MCF 10A (cell line): ENCODE data around the gene AMZ1. TPM values are rescaled to one million over a fixed set of nuclear protein-coding genes. Genes with fewer than 3 reads are reported as not detected.

Experiments
- BruUV-seq: library from RNA; stranded (reverse); fragments of 400-500 nt; replicated peaks from 2 replicates; lab custom pipeline; 2021; lab: Mats Ljungman, UMichigan
- CTCF ChIA-PET: fragments of 300-600 bp; sonication (Branson Sonifier 250); formaldehyde crosslinking; extraction: SDS; loops from one replicate; lab custom pipeline; 2021; ENCODE audit warnings: antibody characterized with exemption, inconsistent platforms; lab: Yijun Ruan, JAX
- POLR2A ChIA-PET: fragments of 300-600, 350-650 bp; sonication (Branson Sonifier 250); formaldehyde crosslinking; extraction: SDS; loops from one replicate; lab custom pipeline; 2020; ENCODE audit warnings: antibody characterized with exemption, inconsistent platforms; lab: Yijun Ruan, JAX
- DNase-seq: peaks from one replicate; pipeline ENCODE4 v3.0.0-alpha.2; 2018; ENCODE audit not compliant: unreplicated experiment
- H3K27ac Mint-ChIP-seq: one replicate; pipeline ENCODE4 v1.8.0; 2022; ENCODE audit warnings: mild to moderate bottlenecking, low read depth, mixed read lengths; ENCODE audit not compliant: unreplicated experiment
- H3K27me3 Mint-ChIP-seq: one replicate; pipeline ENCODE4 v1.8.0; 2022; ENCODE audit warnings: mixed read lengths; ENCODE audit not compliant: insufficient read depth, unreplicated experiment
- H3K36me3 Mint-ChIP-seq: one replicate; pipeline ENCODE4 v1.8.0; 2022; ENCODE audit warnings: mild to moderate bottlenecking, moderate library complexity, mixed read lengths; ENCODE audit not compliant: insufficient read depth, unreplicated experiment
- H3K4me1 Mint-ChIP-seq: one replicate; pipeline ENCODE4 v1.8.0; 2022; ENCODE audit warnings: mixed read lengths; ENCODE audit not compliant: insufficient read depth, unreplicated experiment
- H3K4me3 Mint-ChIP-seq: one replicate; pipeline ENCODE4 v1.8.0; 2022; ENCODE audit warnings: mild to moderate bottlenecking, moderate library complexity, mixed read lengths; ENCODE audit not compliant: unreplicated experiment
- H3K9me3 Mint-ChIP-seq: one replicate; pipeline ENCODE4 v1.8.0; 2022; ENCODE audit warnings: mixed read lengths; ENCODE audit not compliant: unreplicated experiment
- intact Hi-C: fragments of 100-400 bp; cut with micrococcal nuclease; formaldehyde crosslinking; loops from 2 replicates; pipeline ENCODE4 v1.14.1; 2022
- total RNA-seq: library from RNA; stranded (reverse); gene quantifications from 2 replicates; pipeline ENCODE4 v1.2.3, GENCODE V29; 2022
- TF ChIP-seq, protein P1 (sequence below): fragments of 200-600 bp; IDR thresholded peaks from one replicate; pipeline ENCODE4 v1.8.0; 2022; ENCODE audit warnings: antibody characterized with exemption, mild to moderate bottlenecking; ENCODE audit not compliant: unreplicated experiment

AMZ1 gene
- total RNA-seq, 1 experiment from 2014 or later = not detected

DNA sequence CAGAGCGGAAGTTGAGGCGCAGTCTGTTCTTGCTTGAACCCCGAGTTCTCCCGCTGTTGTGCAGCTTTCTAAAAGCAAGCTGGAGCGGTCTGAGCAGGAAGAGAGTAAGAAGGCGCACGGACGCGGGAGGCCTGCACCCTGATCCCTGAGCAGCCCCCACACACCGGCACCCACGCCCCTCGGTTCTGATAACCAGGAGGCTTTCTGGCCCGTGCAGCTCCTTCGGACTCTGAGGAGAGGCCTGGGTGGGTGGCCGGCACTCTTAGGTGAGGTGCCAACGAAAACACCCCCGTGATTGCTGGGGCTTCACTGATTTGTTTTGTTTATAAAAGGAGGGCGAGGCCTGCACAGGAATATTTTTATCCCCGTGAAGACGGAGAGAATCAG lies 28.9 kb downstream of the AMZ1 start:
- TF ChIP-seq, protein P1, sequence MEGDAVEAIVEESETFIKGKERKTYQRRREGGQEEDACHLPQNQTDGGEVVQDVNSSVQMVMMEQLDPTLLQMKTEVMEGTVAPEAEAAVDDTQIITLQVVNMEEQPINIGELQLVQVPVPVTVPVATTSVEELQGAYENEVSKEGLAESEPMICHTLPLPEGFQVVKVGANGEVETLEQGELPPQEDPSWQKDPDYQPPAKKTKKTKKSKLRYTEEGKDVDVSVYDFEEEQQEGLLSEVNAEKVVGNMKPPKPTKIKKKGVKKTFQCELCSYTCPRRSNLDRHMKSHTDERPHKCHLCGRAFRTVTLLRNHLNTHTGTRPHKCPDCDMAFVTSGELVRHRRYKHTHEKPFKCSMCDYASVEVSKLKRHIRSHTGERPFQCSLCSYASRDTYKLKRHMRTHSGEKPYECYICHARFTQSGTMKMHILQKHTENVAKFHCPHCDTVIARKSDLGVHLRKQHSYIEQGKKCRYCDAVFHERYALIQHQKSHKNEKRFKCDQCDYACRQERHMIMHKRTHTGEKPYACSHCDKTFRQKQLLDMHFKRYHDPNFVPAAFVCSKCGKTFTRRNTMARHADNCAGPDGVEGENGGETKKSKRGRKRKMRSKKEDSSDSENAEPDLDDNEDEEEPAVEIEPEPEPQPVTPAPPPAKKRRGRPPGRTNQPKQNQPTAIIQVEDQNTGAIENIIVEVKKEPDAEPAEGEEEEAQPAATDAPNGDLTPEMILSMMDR = no peak
- Mint-ChIP-seq H3K27me3 (no peaks in the 10 kb centered on the region), H3K27ac (no peak overlapping the region), H3K4me3 (no peak overlapping the region), H3K4me1 (peaks cover 6% of the 10 kb centered on the region), H3K36me3 (peaks cover 23% of the 10 kb centered on the region), H3K9me3 (no peaks in the 10 kb centered on the region)
- intact Hi-C loops = no loop called here
- POLR2A ChIA-PET = no interaction called here
- BruUV-seq = no TSS peak
- CTCF ChIA-PET = interaction anchor here (1.0 kb wide), 1 partner anchor 27 kb away, joined by 3 read pairs; no protein-coding TSS in a partner anchor
- no peak for DNase-seq

DNA sequence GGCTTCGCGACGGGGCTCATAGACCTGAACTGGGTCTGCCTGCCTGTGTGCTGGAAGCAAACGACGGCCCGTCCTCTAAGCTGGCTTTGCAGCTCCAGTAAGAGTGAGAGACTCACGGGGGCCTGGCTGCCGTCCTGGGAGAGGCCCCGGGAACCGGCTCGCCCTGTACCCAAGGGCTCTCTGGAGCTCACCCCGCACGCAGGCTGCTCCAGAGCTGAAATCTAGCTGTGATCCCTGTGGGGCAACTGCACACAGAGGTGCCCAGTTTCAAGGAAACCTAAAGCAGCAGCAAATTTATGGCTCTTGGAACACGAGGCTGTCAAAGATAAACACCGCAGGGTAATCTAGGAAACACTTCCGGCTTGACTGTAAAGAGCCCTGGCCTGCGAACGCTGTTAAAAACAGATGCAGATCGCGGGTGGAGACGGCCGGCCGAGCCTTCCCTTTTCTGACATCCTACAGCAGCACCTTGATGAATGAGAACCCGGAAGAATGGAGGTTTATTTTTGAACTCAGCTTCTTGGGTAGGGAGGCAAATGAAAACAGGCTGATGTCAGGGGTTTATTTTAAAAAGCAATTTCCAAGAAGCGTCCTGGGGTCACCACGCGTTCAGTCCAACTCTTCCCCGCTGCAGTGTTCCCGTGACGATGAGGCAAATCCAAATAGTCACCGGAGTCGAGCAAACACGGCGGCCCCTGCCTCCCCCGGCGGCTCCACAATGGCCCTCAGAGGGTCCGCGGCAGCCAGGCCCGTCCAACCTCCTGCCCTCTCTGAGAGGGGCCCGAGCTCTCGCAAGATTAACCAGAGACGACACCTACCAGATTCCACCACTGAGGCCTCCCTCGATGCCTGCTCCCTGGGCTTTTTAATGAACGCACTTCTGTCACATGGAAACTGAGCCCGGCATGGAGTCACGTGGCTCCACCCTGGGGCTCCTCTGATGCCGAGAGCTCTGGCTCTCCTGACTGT lies 29.6 kb downstream of the AMZ1 start:
- no TSS peak for BruUV-seq
- H3K27ac Mint-ChIP-seq = no peak overlapping the region
- no peaks in the 10 kb centered on the region for H3K9me3 Mint-ChIP-seq
- peaks cover 28% of the 10 kb centered on the region for H3K36me3 Mint-ChIP-seq
- CTCF ChIA-PET = interaction anchor here (0.5 to 1.0 kb wide), 2 partner anchors 27 to 60 kb away, joined by 3 read pairs; no protein-coding TSS in a partner anchor
- peaks cover 6% of the 10 kb centered on the region for H3K4me1 Mint-ChIP-seq
- TF ChIP-seq, protein P1 = no peak
- intact Hi-C loops = no loop called here
- POLR2A ChIA-PET = no interaction called here
- no peak for DNase-seq
- H3K27me3 Mint-ChIP-seq = no peaks in the 10 kb centered on the region
- no peak overlapping the region for H3K4me3 Mint-ChIP-seq

DNA sequence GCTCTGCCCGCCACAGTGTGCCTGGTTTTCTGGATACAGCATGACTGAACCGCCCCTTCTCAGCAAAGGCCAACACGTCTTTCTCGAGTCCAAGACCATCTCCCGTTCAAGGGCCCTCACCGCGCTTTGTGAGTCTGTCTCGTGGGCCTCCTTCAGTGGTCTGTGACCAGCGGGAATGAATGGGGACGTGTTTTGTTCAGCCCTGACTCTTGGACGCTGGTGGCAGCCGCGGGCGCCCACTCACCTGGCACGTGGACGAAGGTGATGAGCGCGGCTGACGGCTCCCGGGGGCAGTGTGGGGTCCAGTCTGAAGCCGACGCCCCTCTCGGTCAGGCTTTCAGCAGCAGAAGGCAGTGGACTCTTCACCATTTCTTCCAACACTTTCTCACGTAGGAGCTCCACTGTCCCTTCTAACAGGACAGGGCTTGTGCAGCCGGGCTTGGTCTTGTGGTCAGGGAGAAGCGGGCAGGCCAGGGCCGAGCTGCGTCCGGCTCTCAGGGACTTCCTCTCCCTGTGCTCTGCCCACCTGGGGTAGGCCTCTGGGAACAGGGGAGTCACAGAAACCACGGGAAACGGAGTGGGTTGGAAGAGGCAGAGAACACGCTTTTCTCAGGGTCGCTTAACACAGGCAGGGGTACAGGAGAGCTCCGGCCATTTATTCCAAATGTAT lies 30.4 kb downstream of the AMZ1 start:
- H3K27ac Mint-ChIP-seq = no peak overlapping the region

More for the DNA sequence above, 30.4 kb downstream of the AMZ1 start:
- no peaks in the 10 kb centered on the region for H3K27me3 Mint-ChIP-seq
- ChIA-PET POLR2A (no interaction called here), CTCF (interaction anchor here (0.5 to 1.7 kb wide), 5 partner anchors 8 to 139 kb away, joined by 3 to 8 read pairs (median 3); no protein-coding TSS in a partner anchor)
- H3K9me3 Mint-ChIP-seq = no peaks in the 10 kb centered on the region
- TF ChIP-seq, protein P1 = no peak
- intact Hi-C loops = no loop called here
- BruUV-seq = no TSS peak
- DNase-seq = no peak
- no peak overlapping the region for H3K4me3 Mint-ChIP-seq
- H3K36me3 Mint-ChIP-seq = peaks cover 33% of the 10 kb centered on the region
- peaks cover 6% of the 10 kb centered on the region for H3K4me1 Mint-ChIP-seq
